ENCODE results near the gene HNRNPA3. TPM values are rescaled to one million over a fixed set of nuclear protein-coding genes. Genes with fewer than 3 reads are reported as not detected.
"Not testable (repeated sequence)": the region's sequence is repeated elsewhere in the genome, so short reads cannot be mapped to it uniquely, and the experiment has no call there.

Gene HNRNPA3
- total RNA-seq, 2 experiments from 2014 or later = 292 to 308 TPM

DNA sequence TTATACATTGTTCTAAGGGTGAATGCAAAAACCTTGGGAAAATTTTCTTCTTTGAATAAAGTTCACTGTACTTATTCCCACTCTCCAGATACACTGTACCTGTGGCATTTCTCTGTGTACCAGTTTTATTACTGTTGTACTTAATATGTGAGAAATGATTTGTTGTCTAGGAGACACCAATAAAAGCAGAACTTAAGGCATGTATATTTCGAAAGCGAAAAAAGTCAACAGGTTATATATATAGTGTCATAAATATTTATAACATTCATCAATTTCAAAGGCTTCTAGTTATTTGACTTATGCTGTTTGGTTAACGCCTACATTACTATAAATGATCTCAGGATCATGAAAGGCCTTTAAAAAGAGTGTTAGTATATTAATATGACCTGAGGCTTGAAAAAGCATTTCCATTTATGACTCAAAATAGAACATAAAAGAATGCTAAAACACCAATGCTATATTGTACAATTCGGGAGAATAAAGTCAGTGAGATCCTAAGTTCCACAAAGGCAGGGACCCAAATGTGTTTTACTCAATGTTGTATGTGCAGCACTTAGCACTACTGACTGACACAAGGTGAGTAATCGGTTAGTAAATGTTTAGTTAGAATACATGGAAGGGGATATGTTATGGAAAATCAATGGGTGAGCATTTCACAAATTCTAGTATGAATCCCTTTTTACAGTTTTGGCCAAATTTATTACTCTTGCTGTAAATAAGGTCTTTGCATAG, 32.2 kb upstream of the HNRNPA3 start:
- ATAC-seq = no peak
- no peaks in the 10 kb centered on the region for H3K36me3 Mint-ChIP-seq (ENCODE audit: low read depth)
- H3K27ac Mint-ChIP-seq = no peak overlapping the region
- DNase-seq = no peak
- no peak for TF ChIP-seq CTCF (IDR thresholded peaks at IDR 0.05)
- no peak overlapping the region for H3K4me3 Mint-ChIP-seq
- no peaks in the 10 kb centered on the region for H3K4me1 Mint-ChIP-seq (ENCODE audit: low read depth)
- POLR2A ChIA-PET = interaction anchor here (1.0 kb wide), 1 partner anchor 32 kb away, joined by 4 read pairs; the partner anchor contains the start of gene HNRNPA3
- no peaks in the 10 kb centered on the region for H3K9me3 Mint-ChIP-seq
- H3K27me3 Mint-ChIP-seq = no peaks in the 10 kb centered on the region
- intact Hi-C loops (cut with micrococcal nuclease) = no loop called here
- CTCF ChIA-PET = interaction anchor here (0.5 to 1.9 kb wide), 3 partner anchors 15 to 19 kb away, joined by 3 to 6 read pairs (median 5); no protein-coding TSS in a partner anchor

GRCh38 chr2:177183860-177184259, 28.7 kb upstream of the HNRNPA3 start:
- no peak overlapping the region for H3K4me3 Mint-ChIP-seq
- H3K9me3 Mint-ChIP-seq = no peaks in the 10 kb centered on the region
- ATAC-seq (no peak), DNase-seq (no peak)
- intact Hi-C loops (cut with micrococcal nuclease) = no loop called here
- H3K36me3 Mint-ChIP-seq (ENCODE audit: low read depth) = no peaks in the 10 kb centered on the region
- CTCF ChIA-PET = interaction anchor here (1.4 to 2.7 kb wide), 2 partner anchors 12 to 19 kb away, joined by 5 to 14 read pairs; no protein-coding TSS in a partner anchor
- POLR2A ChIA-PET = no interaction called here
- no peaks in the 10 kb centered on the region for H3K27me3 Mint-ChIP-seq
- TF ChIP-seq CTCF (IDR thresholded peaks at IDR 0.05) = no peak
- H3K4me1 Mint-ChIP-seq (ENCODE audit: low read depth) = no peaks in the 10 kb centered on the region
- no peak overlapping the region for H3K27ac Mint-ChIP-seq

- Mint-ChIP-seq H3K27ac (no peak overlapping the region), H3K9me3 (no peaks in the 10 kb centered on the region), H3K4me3 (no peak overlapping the region), H3K27me3 (no peaks in the 10 kb centered on the region), H3K4me1 (ENCODE audit: low read depth) (no peaks in the 10 kb centered on the region), H3K36me3 (ENCODE audit: low read depth) (no peaks in the 10 kb centered on the region)
- intact Hi-C loops (cut with micrococcal nuclease) = no loop called here
- ATAC-seq (no peak), DNase-seq (no peak)
- TF ChIP-seq CTCF (IDR thresholded peaks at IDR 0.05) = no peak
- CTCF ChIA-PET = interaction anchor here (0.9 to 2.7 kb wide), 3 partner anchors 11 to 20 kb away, joined by 4 to 14 read pairs (median 5); no protein-coding TSS in a partner anchor
- POLR2A ChIA-PET = no interaction called here
These were observed 28.0 kb upstream of the HNRNPA3 start for GRCh38 chr2:177184606-177185005.

DNA sequence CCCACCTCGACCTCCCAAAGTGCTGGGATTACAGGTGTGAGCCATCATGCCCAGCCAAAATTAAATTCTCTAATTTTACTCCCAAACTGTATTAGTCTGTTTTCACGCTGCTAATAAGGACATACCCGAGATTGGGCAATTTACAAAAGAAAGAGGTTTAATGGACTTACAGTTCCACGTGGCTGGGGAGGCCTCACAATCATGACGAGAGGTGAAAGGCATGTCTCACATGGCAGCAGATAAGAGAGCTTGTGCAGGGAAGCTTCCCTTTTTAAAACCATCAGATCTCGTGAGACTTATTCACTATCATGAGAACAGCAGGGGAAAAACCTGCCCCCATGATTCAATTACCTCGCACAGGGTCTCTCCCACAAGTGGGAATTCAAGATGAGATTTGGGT, 26.6 kb upstream of the HNRNPA3 start:
- H3K27me3 Mint-ChIP-seq; H3K4me3 Mint-ChIP-seq; POLR2A ChIA-PET; H3K4me1 Mint-ChIP-seq (ENCODE audit: low read depth); H3K27ac Mint-ChIP-seq; DNase-seq; H3K9me3 Mint-ChIP-seq; ATAC-seq; H3K36me3 Mint-ChIP-seq (ENCODE audit: low read depth); intact Hi-C loops (cut with micrococcal nuclease): not testable (repeated sequence)
- CTCF ChIA-PET = interaction anchor here (1.1 to 1.6 kb wide), 4 partner anchors 10 to 27 kb away, joined by 3 to 4 read pairs (median 3); no protein-coding TSS in a partner anchor

GRCh38 chr2:177187631-177188312, 24.8 kb upstream of the HNRNPA3 start:
- CTCF ChIA-PET = interaction anchor here (0.8 kb wide), 1 partner anchor 23 kb away, joined by 3 read pairs; no protein-coding TSS in a partner anchor
- POLR2A ChIA-PET = no interaction called here
- Mint-ChIP-seq H3K27ac (no peak overlapping the region), H3K9me3 (no peaks in the 10 kb centered on the region), H3K4me3 (no peak overlapping the region), H3K36me3 (ENCODE audit: low read depth) (no peaks in the 10 kb centered on the region), H3K4me1 (ENCODE audit: low read depth) (no peaks in the 10 kb centered on the region), H3K27me3 (no peaks in the 10 kb centered on the region)
- no peak for ATAC-seq
- no peak for DNase-seq
- intact Hi-C loops (cut with micrococcal nuclease) = no loop called here
- no peak for TF ChIP-seq CTCF (IDR thresholded peaks at IDR 0.05)

All from activated CD8-positive, alpha-beta T cell treated with anti-CD3 and anti-CD28 coated beads for 36 hours (primary cell).